H1 (cell line): Measurements from ENCODE around the gene TMC4. TPM values are rescaled to one million over a fixed set of nuclear protein-coding genes. Genes with fewer than 3 reads are reported as not detected.

Experiments
- CTCF ChIA-PET: fragments of 300-600 bp; sonication (Branson Sonifier 250); formaldehyde crosslinking; loops from one replicate; lab custom pipeline; 2021; ENCODE audit not compliant: partially characterized antibody; lab: Charles Lee
- POLR2A ChIA-PET: fragments of 300-600 bp; sonication (Branson Sonifier 250); formaldehyde crosslinking; loops from one replicate; lab custom pipeline; 2021; ENCODE audit warnings: inconsistent platforms; ENCODE audit not compliant: partially characterized antibody; lab: Charles Lee
- DNase-seq, 2 experiments: peaks; one replicate each; pipeline versions ENCODE4 v3.0.0 to v3.0.0-alpha.2; 2010 to 2022; ENCODE audit warnings: low spot score in 2 of 2, low read depth in 1 of 2, mixed read lengths in 1 of 2
- FAIRE-seq: peaks from 2 replicates; lab custom pipeline; 2011; peaks lifted over from hg19 to GRCh38; lab: Jason Lieb, UNC
- H2AFZ ChIP-seq: 2 replicates; pipeline ENCODE4 v1.8.1; 2012; ENCODE audit warnings: low read length, inconsistent platforms
- H2AK5ac ChIP-seq: 2 replicates; pipeline ENCODE4 v1.6.1; 2013; ENCODE audit warnings: low read depth, low read length
- H2BK120ac ChIP-seq: replicated peaks from 2 replicates; pipeline ENCODE3; 2013; ENCODE audit warnings: low read depth, low read length, inconsistent platforms
- H2BK12ac ChIP-seq: 2 replicates; pipeline ENCODE4 v1.6.1; 2013; ENCODE audit warnings: low read depth, low read length
- H2BK15ac ChIP-seq: 2 replicates; pipeline ENCODE4 v1.6.1; 2013; ENCODE audit warnings: low read length
- H2BK20ac ChIP-seq: 2 replicates; pipeline ENCODE4 v1.6.1; 2013; ENCODE audit warnings: low read length
- H2BK5ac ChIP-seq: 2 replicates; pipeline ENCODE4 v1.6.1; 2013; ENCODE audit warnings: low read depth, low read length
- H3K14ac ChIP-seq: 2 replicates; pipeline ENCODE4 v1.6.1; 2013; ENCODE audit warnings: inconsistent platforms; ENCODE audit not compliant: insufficient read length
- H3K18ac ChIP-seq: 2 replicates; pipeline ENCODE4 v1.6.1; 2013; ENCODE audit warnings: low read length; ENCODE audit errors: extremely low read depth
- H3K23ac ChIP-seq: 2 replicates; pipeline ENCODE4 v1.6.1; 2013; ENCODE audit warnings: inconsistent platforms; ENCODE audit not compliant: insufficient read length
- H3K23me2 ChIP-seq: 2 replicates; pipeline ENCODE4 v1.6.1; 2013; ENCODE audit warnings: low read depth, low read length
- H3K27ac ChIP-seq: 2 replicates; pipeline ENCODE4 v1.6.1; 2011; ENCODE audit warnings: low read depth, low read length, inconsistent platforms
- H3K27me3 ChIP-seq, 4 experiments: replicated peaks in 1 of 4; 1 replicate in 1 of 4; 2 replicates in 3 of 4; pipeline versions ENCODE4 v1.6.1 to v1.8.1; 2011 to 2013; ENCODE audit warnings: low read length in 3 of 4, mild to moderate bottlenecking in 3 of 4, inconsistent platforms in 2 of 4, mixed read lengths in 2 of 4, moderate library complexity in 1 of 4; ENCODE audit not compliant: control insufficient read depth in 3 of 4, insufficient read depth in 3 of 4; ENCODE audit errors: extremely low read depth in 1 of 4
- H3K36me3 ChIP-seq, 4 experiments: 2 replicates each; pipeline versions ENCODE4 v1.6.1 to v1.8.1; 2011 to 2013; ENCODE audit warnings: mild to moderate bottlenecking in 4 of 4, low read length in 3 of 4, moderate library complexity in 2 of 4, control low read depth in 1 of 4, inconsistent platforms in 1 of 4; ENCODE audit not compliant: insufficient read depth in 4 of 4, control insufficient read depth in 2 of 4
- H3K4ac ChIP-seq: replicated peaks from 2 replicates; pipeline ENCODE3; 2013; ENCODE audit warnings: low read length, low read depth, mixed read lengths, inconsistent platforms; ENCODE audit not compliant: insufficient read length
- H3K4me1 ChIP-seq, 4 experiments: replicated peaks in 1 of 4; 1 replicate in 1 of 4; 2 replicates in 3 of 4; pipeline versions ENCODE4 v1.6.1 to v1.8.1; 2011 to 2013; ENCODE audit warnings: low read length in 3 of 4, inconsistent platforms in 2 of 4, mixed read lengths in 1 of 4; ENCODE audit not compliant: insufficient read depth in 4 of 4, control insufficient read depth in 3 of 4
- H3K4me2 ChIP-seq, 2 experiments: 2 replicates each; pipeline versions ENCODE4 v1.6.1 to v1.8.1; 2011 to 2013; ENCODE audit warnings: low read depth in 2 of 2, low read length in 2 of 2, control low read depth in 1 of 2, inconsistent platforms in 1 of 2, mild to moderate bottlenecking in 1 of 2; ENCODE audit not compliant: insufficient read depth in 1 of 2
- H3K4me3 ChIP-seq, 4 experiments: fragments of 200-600, 300-600 bp in 1 of 4; sonication (generic), shearing (Covaris generic), sonication (Bioruptor Twin) in 1 of 4; 2 replicates each; pipeline versions ENCODE4 v1.5.1 to v1.8.1; 2011 to 2016; ENCODE audit warnings: low read length in 4 of 4, low read depth in 3 of 4, control low read depth in 2 of 4, inconsistent platforms in 2 of 4, mild to moderate bottlenecking in 2 of 4, mixed read lengths in 1 of 4, moderate library complexity in 1 of 4; ENCODE audit not compliant: insufficient read depth in 2 of 4; ENCODE audit errors: extremely low read depth in 1 of 4
- H3K56ac ChIP-seq: replicated peaks from 2 replicates; pipeline ENCODE3; 2013; ENCODE audit warnings: low read depth, mild to moderate bottlenecking, mixed read lengths, low read length, inconsistent platforms; ENCODE audit not compliant: insufficient read length
- H3K79me1 ChIP-seq: 2 replicates; pipeline ENCODE4 v1.6.1; 2013; ENCODE audit warnings: low read depth, low read length, control low read depth
- H3K79me2 ChIP-seq, 2 experiments: 2 replicates each; pipeline versions ENCODE4 v1.6.1 to v1.8.1; 2012 to 2013; ENCODE audit warnings: low read length in 2 of 2, mild to moderate bottlenecking in 2 of 2, inconsistent platforms in 1 of 2; ENCODE audit not compliant: insufficient read depth in 2 of 2, control insufficient read depth in 1 of 2
- H3K9ac ChIP-seq, 4 experiments: replicated peaks in 1 of 4; 1 replicate in 1 of 4; 2 replicates in 3 of 4; pipeline versions ENCODE4 v1.6.1 to v1.8.1; 2011 to 2013; ENCODE audit warnings: low read depth in 3 of 4, low read length in 3 of 4, control low read depth in 2 of 4, mild to moderate bottlenecking in 2 of 4, moderate library complexity in 2 of 4, inconsistent platforms in 1 of 4; ENCODE audit errors: extremely low read depth in 1 of 4
- H3K9me3 ChIP-seq, 2 experiments: 2 replicates each; pipeline versions ENCODE4 v1.6.1 to v1.8.1; 2012 to 2013; ENCODE audit warnings: mild to moderate bottlenecking in 2 of 2, moderate library complexity in 2 of 2, control low read depth in 1 of 2, inconsistent platforms in 1 of 2, low read depth in 1 of 2, low read length in 1 of 2, mixed read lengths in 1 of 2; ENCODE audit not compliant: insufficient read depth in 2 of 2
- H4K20me1 ChIP-seq, 2 experiments: replicated peaks in 1 of 2; 2 replicates each; pipeline versions ENCODE3 to v1.8.1; 2011 to 2013; ENCODE audit warnings: inconsistent platforms in 2 of 2, low read length in 2 of 2, mild to moderate bottlenecking in 1 of 2; ENCODE audit not compliant: insufficient read depth in 2 of 2, control insufficient read depth in 1 of 2
- H4K5ac ChIP-seq: 2 replicates; pipeline ENCODE4 v1.6.1; 2013; ENCODE audit warnings: low read length, low read depth, mixed read lengths, inconsistent platforms; ENCODE audit not compliant: insufficient read length
- H4K8ac ChIP-seq: 2 replicates; pipeline ENCODE4 v1.8.0; 2013; ENCODE audit warnings: mild to moderate bottlenecking, moderate library complexity, low read length, inconsistent platforms; ENCODE audit not compliant: insufficient read depth; ENCODE audit errors: extremely low read depth
- H4K91ac ChIP-seq: replicated peaks from 2 replicates; pipeline ENCODE3; 2013; ENCODE audit warnings: low read length, mixed read lengths, inconsistent platforms; ENCODE audit not compliant: insufficient read length
- BCL11A ChIP-seq, 2 experiments: IDR thresholded peaks; one replicate each; pipeline ENCODE4 v1.6.1; 2011; ENCODE audit warnings: low read depth in 2 of 2, low read length in 2 of 2, mild to moderate bottlenecking in 2 of 2
- CEBPB ChIP-seq: IDR thresholded peaks from 2 replicates; pipeline ENCODE4 v1.6.1; 2012; ENCODE audit warnings: low read depth, low read length
- GABPA ChIP-seq: IDR thresholded peaks from 2 replicates; pipeline ENCODE4 v1.6.1; 2011; ENCODE audit warnings: mild to moderate bottlenecking, low read length, moderate library complexity, borderline replicate concordance; ENCODE audit not compliant: insufficient read depth
- HDAC6 ChIP-seq: IDR thresholded peaks from one replicate; pipeline ENCODE4 v1.7.1; 2012; ENCODE audit warnings: low read depth, mild to moderate bottlenecking, inconsistent platforms, low read length, moderate library complexity
- NANOG ChIP-seq: IDR thresholded peaks from 2 replicates; pipeline ENCODE4 v1.6.1; 2011; ENCODE audit warnings: low read length, low read depth, mild to moderate bottlenecking, inconsistent platforms; ENCODE audit not compliant: insufficient read depth, poor library complexity, severe bottlenecking
- RFX5 ChIP-seq: IDR thresholded peaks from 2 replicates; pipeline ENCODE4 v1.6.1; 2011; ENCODE audit warnings: low read depth, low read length, improper control_type of control experiment, borderline replicate concordance
- WGBS, 2 experiments: shearing (Covaris generic) in 1 of 2; methylation state at CpG; one replicate each; pipeline versions ENCODE4 v1.1.6 to v1.1.7; 2013 to 2015; ENCODE audit warnings: low lambda C conversion rate in 2 of 2, mixed read lengths in 2 of 2, inconsistent platforms in 1 of 2, low coverage in 1 of 2, missing lambda C conversion rate in 1 of 2; ENCODE audit not compliant: insufficient replicate concordance in 2 of 2, insufficient coverage in 1 of 2, insufficient read length in 1 of 2; ENCODE audit errors: extremely low coverage in 1 of 2, missing lambda C conversion rate in 1 of 2; 5-methylcytosine and 5-hydroxymethylcytosine counted together
- polyA plus RNA-seq, 7 experiments: library from polyadenylated mRNA; depleted of rRNA in 3 of 7; stranded (reverse) in 5 of 7; unstranded in 2 of 7; fragments of >200 nt in 5 of 7; fragments of 200-250 nt in 2 of 7; gene quantifications; 1 replicate in 5 of 7; 2 replicates in 1 of 7; 4 replicates in 1 of 7; pipeline versions ENCODE4 v1.2.1 to v1.2.3, GENCODE V29; 2011 to 2013; ENCODE audit warnings: missing spikeins in 2 of 7, mixed read lengths in 2 of 7
- total RNA-seq: library from RNA; stranded (reverse); fragmentation: NEBNext Ultra II Directional; extraction: Animal tissue kit (Norgen Biotek cat#: 25700); gene quantifications from 2 replicates; pipeline ENCODE4 v1.2.1, GENCODE V29; 2021

Gene TMC4
- total and polyA plus RNA-seq, 2 of the 8 experiments (the other 6 are each of a cell fraction or from before 2014, with no cell fraction given) = 5.5 to 6.3 TPM

DNA sequence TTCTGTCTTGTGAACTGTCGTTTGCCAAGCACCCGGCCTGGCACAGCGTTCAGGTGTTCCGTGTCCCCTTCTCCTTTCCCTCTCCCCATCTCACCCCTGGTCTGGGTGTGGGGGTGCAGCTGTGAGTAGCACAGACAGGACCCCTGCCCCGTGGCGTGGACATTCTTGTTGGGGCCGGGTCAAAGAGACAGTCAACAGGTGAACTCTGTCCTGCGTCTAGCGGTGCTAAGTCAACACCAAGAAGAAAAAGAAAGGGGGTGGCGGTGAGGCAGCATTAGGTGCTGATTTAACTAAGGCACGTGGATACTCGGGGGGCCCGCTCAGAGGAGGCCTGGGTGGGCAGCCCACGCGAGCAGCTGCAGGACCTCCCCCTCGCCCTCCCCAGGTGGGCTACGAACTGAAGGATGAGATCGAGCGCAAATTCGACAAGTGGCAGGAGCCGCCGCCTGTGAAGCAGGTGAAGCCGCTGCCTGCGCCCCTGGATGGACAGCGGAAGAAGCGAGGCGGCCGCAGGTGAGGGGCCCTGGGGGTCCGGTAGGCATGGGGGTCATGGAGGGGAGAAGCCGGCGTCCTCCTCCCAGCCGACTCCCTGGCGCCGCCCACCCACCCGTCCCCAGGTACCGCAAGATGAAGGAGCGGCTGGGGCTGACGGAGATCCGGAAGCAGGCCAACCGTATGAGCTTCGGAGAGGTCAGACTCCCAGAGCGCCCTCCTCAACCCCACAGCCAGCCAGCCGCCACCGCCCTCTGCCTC is 45.1 kb downstream of the TMC4 start:
- no peak for FAIRE-seq
- no peak overlapping the region for H2AK5ac ChIP-seq
- no peak overlapping the region for H3K23ac ChIP-seq
- ChIA-PET POLR2A (interaction anchor here (2.9 to 5.0 kb wide), 2 partner anchors 10 to 13 kb away, joined by 13 to 40 read pairs; partner anchors contain the start of genes PRPF31 and TFPT), CTCF (no interaction called here)
- H3K27me3 ChIP-seq = no peaks in the 10 kb centered on the region
- no peak overlapping the region for H3K14ac ChIP-seq
- H3K23me2 ChIP-seq = no peaks in the 10 kb centered on the region
- H3K4ac ChIP-seq = no peak overlapping the region
- no peak for DNase-seq
- H2BK120ac ChIP-seq = no peak overlapping the region
- 85% methylated on average over 18 of the region's 44 CpGs; no CpG with 5 or more reads in 1 of the 2 experiments for WGBS, 2 experiments
- H3K4me2 ChIP-seq = no peak overlapping the region
- H3K79me1 ChIP-seq = no peaks in the 10 kb centered on the region
- H3K9ac ChIP-seq = no peak overlapping the region
- no peak overlapping the region for H4K91ac ChIP-seq
- no peak overlapping the region for H4K5ac ChIP-seq
- H2BK12ac ChIP-seq = no peak overlapping the region
- H2BK15ac ChIP-seq = no peak overlapping the region
- H3K79me2 ChIP-seq = no peaks in the 10 kb centered on the region
- H4K20me1 ChIP-seq = peaks cover 0 to 9% of the 10 kb centered on the region in 2 experiments
- no peak overlapping the region for H3K27ac ChIP-seq
- no peak for TF ChIP-seq CEBPB
- no peak for TF ChIP-seq GABPA
- no peak for TF ChIP-seq NANOG
- no peak for TF ChIP-seq BCL11A (IDR thresholded peaks at IDR 0.05; ENCODE audit: low read depth in 2 of 2, low read length in 2 of 2)
- no peak for TF ChIP-seq HDAC6
- TF ChIP-seq RFX5 = no peak
- no peak overlapping the region for H4K8ac ChIP-seq
- peaks cover 21 to 80% (median 42%) of the 10 kb centered on the region in 4 experiments for H3K36me3 ChIP-seq
- no peak overlapping the region for H2BK5ac ChIP-seq
- no peaks in the 10 kb centered on the region for H3K4me1 ChIP-seq
- H2BK20ac ChIP-seq = no peak overlapping the region
- no peak overlapping the region for H3K4me3 ChIP-seq
- peaks cover 0 to under 1% of the 10 kb centered on the region in 2 experiments; a peak in 1 of 4 replicates for H3K9me3 ChIP-seq
- no peak overlapping the region for H3K56ac ChIP-seq
- no peak overlapping the region for H2AFZ ChIP-seq
- H3K18ac ChIP-seq = no peak overlapping the region
